SK-N-SH (cell line): Measurements from ENCODE around the gene AGK.

Experiments used
- CTCF ChIP-seq: fragments of 200-600 bp; sonication (generic); IDR thresholded peaks from 2 replicates; pipeline ENCODE4 v1.6.1; 2017; ENCODE audit warnings: antibody characterized with exemption, mild to moderate bottlenecking, moderate library complexity
- FOXM1 ChIP-seq: IDR thresholded peaks from 2 replicates; pipeline ENCODE4 v1.4.0; 2012; ENCODE audit warnings: low read depth, mild to moderate bottlenecking
- REST ChIP-seq: IDR thresholded peaks from 2 replicates; pipeline ENCODE4 v1.6.1; 2012; ENCODE audit warnings: mild to moderate bottlenecking, low read depth, low read length, moderate library complexity
- SIN3A ChIP-seq: IDR thresholded peaks from 2 replicates; pipeline ENCODE4 v1.6.1; 2012; ENCODE audit warnings: low read depth, mild to moderate bottlenecking, low read length, moderate library complexity, borderline replicate concordance
- USF1 ChIP-seq: IDR thresholded peaks from 2 replicates; pipeline ENCODE4 v1.4.0; 2012; ENCODE audit warnings: low read depth, borderline replicate concordance
- YY1 ChIP-seq: IDR thresholded peaks from 2 replicates; pipeline ENCODE4 v1.4.0; 2012; ENCODE audit warnings: low read depth, mild to moderate bottlenecking
- ZBTB33 ChIP-seq: IDR thresholded peaks from 2 replicates; pipeline ENCODE4 v1.4.0; 2012; ENCODE audit warnings: low read depth, borderline replicate concordance

GRCh38 chr7:141551094-141551781 is at the start of gene AGK:
- TF ChIP-seq CTCF = no peak
- peak; percentile 53 for TF ChIP-seq USF1
- TF ChIP-seq SIN3A = peak; percentile 89; the same call in 1 of the 2 replicates
- TF ChIP-seq YY1 = peak; percentile 77; the same call in 1 of the 2 replicates
- no peak for TF ChIP-seq FOXM1
- no peak for TF ChIP-seq ZBTB33
- peak; percentile 78 for TF ChIP-seq REST
